IPS-18c (cell line): ENCODE results near the gene ALDOC.

Experiments
- H3K4me3 ChIP-seq: 2 replicates; pipeline ENCODE4 v1.7.0; 2013; ENCODE audit warnings: low read depth, mild to moderate bottlenecking, low read length, moderate library complexity; ENCODE audit not compliant: insufficient read depth
- H3K9me3 ChIP-seq: one replicate; pipeline ENCODE4 v1.6.1; 2013; ENCODE audit warnings: mild to moderate bottlenecking, low read length, moderate library complexity; ENCODE audit not compliant: control insufficient read depth, insufficient read depth

ALDOC gene

DNA sequence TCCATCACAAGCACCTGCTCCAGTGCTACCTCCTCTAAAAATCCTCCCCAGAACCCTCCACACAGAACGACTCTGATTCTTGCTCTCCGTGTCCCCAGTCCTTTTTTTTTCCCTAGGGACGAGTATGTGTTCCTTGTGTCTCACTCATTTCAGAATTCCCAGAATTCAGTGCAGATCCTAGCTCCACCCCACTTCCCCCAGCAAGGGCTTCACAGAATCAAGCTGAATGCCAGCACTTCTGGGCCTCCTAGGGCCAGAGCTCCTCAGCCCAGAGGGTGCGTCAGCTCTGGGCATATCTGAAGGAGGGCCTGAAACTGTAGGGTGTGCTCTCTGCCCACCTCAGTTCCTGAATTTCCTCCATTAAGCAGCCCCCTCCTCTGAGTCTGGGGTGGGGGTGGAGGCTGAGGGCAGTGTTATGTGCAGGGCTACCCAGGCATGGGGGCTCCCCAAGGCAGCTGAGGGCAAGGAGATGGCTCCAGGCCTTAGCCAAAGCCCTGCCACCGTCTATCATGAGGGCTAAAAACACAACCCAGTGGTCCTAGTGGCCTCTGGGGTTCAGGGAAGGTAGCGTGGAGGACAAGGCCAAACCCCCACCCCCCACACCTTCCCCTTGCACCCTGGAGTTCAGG, 30.8 kb downstream of the ALDOC start:
- H3K4me3 ChIP-seq: no peak overlapping the region
- peaks cover 2% of the 10 kb centered on the region for H3K9me3 ChIP-seq

DNA sequence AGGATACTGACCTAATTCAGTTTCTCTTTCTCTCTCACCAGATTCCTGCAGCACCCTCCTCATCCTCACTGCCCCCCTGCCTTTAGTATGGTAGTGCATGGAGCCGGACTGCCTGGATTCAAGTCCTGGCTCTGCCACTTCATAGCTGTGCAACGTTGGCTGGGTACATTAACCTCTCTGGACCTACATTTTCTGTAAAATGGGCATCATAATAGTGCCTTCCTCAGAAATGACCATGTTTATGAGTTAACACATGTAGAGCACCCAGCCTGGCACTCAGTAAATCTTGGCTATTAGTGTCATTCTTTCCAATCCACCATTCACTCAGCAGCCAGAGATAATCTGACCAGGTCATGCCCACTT, 31.6 kb downstream of the ALDOC start:
- H3K9me3 ChIP-seq: peaks cover 2% of the 10 kb centered on the region
- no peak overlapping the region for H3K4me3 ChIP-seq

DNA sequence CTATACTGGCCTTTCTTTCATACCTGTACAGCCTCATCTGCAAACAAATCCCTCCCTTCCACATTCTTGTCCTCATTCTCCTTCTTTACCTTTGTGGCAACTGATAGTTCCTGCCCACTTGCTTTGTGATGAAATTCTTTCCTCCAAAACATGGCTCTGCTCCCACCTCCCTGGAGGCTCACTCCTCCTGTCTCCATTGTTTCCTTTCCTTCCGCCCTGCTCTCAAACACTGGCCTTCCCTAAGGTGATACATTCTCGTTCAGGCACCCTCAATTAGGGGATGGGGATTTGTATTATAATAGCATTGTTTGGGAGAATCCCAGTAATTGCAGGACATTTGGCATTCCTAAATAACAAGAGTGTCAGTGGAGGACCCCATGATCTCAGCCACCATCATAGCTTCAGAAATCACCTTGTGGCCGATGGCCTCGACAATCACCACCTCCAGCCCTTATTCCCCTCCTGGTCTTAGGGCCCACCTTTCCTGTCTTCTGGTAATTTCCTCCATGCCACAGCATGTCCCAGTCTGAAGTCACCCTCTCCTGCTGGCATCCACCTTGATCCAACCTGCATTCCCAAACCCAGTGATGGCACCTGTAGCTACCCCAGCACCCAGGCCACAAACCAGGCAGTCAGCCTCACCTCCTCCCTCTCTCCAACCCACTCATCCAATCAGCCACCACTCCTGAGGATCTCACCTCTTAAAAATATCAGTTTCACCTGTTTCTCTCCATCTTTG, 32.1 kb downstream of the ALDOC start:
- H3K4me3 ChIP-seq: no peak overlapping the region
- H3K9me3 ChIP-seq: peaks cover 2% of the 10 kb centered on the region

DNA sequence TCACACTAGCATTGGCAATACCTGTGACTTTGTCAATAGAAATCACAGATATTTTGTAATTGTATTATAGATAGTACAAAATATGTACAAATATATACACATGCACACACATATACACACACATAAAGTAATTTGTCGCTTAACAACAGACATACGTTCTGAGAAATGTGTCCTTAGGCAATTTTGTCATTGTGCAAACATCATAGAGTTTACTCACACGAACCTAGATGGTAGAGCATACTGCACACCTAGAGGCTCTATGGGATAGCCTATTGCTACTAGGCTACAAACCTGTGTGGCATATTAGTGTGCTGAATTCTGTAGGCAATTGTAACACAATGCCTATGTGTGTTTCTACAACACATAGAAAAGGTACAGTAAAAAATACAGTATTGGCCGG, 35.3 kb downstream of the ALDOC start:
- no peak overlapping the region for H3K4me3 ChIP-seq

DNA sequence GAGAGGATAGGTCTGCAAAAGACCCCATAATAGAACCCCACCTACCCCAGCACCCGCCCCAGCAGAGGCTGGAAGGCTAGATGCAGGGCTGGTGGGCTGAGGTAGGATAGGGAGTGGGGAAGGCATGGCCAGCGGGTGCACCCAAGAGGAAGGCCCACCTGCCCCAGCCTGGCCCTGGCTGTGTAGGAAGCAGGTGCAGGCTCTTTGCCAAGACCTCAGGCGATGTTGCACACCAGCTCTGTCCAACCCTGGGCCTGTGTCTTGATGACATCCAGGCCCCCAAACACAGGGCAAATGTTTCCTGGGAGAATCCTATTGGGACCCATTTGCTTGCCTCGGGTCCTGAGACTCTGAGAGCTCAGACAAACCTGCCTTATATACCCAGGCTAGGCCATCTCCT, 36.5 kb downstream of the ALDOC start:
- Histone ChIP-seq H3K9me3 (no peaks in the 10 kb centered on the region), H3K4me3 (no peak overlapping the region)

More for the DNA sequence above, 35.3 kb downstream of the ALDOC start:
- H3K9me3 ChIP-seq: peaks cover 2% of the 10 kb centered on the region

DNA sequence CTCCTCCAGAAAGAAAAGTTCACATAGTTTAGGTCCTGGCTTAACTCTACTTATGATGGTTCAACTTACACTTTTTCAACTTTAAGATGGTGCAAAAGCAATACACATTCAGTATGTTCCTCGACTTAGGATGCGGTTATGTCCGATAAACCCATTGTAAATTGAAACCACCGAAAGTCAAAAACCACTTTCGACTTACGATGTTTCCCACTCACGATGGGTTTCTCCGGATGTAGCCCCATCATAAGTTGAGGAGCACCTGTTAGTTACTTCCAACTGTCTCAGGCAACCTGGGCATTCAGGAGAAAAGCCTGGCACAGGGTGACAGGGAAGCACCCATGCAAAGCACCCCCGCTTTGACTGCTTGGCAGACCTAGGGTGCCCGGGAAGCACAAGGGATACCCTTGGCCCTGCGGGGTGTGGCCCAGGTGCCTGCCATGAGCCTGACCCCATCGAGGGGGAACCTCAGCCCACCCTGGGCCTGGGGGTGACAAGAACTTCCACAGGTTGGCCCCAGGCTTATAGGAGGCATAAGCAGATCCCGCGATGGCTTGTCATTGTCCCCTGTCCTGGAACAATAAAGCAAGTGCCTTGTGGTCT, 38.3 kb downstream of the ALDOC start:
- Histone ChIP-seq H3K9me3 (no peaks in the 10 kb centered on the region), H3K4me3 (no peak overlapping the region)

DNA sequence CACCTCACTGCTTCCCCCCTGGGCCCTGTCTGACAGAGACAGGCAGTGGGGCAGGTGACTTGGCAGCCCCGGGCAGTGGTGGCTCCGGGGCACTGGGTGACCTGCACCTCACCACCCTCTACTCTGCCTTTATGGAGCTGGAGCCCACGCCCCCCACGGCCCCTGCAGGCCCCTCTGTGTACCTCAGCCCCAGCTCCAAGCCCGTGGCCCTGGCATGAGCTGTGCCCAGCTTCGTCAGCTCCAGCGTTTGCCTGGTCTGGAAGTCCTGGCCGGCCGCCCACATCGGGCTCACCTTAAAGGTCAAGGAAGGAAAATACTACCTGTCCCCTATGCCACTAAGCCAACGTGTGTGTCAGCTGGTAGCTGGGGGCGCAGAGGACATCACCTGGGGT, 39.5 kb downstream of the ALDOC start:
- no peaks in the 10 kb centered on the region for H3K9me3 ChIP-seq
- H3K4me3 ChIP-seq: no peak overlapping the region

DNA sequence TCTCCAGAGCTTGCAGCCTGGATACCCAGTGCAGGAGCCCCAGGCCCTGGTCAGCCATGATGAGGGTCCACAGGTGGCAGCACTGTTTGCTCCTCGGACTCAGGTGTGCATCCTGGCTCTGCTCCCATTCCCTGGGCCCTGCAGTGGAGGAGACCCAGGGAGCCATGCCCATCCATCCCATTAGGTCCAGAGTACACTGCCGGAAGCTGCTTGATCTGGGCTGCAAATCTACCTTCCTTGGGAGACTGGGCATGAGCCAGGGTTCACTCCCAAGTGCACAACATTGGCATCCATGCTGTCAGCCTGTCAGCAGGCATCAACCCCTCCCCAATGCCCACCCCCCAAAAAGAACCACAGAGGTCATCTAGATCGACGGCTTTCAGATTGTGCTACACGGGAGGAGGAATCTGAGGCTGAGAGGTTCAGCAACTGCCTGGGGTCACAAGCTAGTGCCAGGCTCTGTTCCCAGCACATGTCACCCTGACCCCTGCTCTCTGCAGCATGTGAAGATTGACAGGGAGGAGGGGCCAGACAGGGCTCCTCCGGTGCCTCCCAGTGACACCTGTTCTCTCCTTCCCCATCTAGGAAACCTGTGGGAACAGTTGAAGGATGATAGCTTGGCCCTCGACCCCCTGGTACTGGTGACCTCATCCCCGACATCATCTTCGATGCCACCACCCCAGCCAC, 40.0 kb downstream of the ALDOC start:
- Histone ChIP-seq H3K4me3 (no peak overlapping the region), H3K9me3 (no peaks in the 10 kb centered on the region)

DNA sequence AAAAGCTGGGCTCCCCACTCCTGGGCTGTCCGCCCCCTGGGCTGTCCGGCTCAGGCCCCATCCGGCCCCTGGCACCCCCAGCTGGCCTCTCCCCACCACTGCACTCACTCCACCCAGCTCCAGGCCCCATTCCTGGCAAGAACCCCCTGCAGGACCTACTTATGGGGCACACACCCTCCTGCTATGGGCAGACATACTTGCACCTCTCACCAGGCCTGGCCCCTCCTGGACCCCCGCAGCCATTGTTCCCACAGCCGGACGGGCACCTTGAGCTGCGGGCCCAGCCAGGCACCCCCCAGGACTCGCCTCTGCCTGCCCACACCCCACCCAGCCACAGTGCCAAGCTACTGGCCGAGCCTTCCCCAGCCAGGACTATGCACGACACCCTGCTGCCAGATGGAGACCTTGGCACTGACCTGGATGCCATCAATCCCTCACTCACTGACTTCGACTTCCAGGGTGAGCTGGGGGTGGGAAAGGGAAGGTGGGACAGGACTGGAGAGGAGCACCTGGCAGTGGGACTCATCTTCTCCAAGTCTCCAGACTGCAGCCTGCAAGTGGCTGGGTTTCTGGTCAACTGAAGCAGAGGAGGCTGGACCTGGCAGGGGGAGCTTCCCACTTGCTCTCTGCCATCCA, 41.8 kb downstream of the ALDOC start:
- Histone ChIP-seq H3K9me3 (no peaks in the 10 kb centered on the region), H3K4me3 (no peak overlapping the region)

DNA sequence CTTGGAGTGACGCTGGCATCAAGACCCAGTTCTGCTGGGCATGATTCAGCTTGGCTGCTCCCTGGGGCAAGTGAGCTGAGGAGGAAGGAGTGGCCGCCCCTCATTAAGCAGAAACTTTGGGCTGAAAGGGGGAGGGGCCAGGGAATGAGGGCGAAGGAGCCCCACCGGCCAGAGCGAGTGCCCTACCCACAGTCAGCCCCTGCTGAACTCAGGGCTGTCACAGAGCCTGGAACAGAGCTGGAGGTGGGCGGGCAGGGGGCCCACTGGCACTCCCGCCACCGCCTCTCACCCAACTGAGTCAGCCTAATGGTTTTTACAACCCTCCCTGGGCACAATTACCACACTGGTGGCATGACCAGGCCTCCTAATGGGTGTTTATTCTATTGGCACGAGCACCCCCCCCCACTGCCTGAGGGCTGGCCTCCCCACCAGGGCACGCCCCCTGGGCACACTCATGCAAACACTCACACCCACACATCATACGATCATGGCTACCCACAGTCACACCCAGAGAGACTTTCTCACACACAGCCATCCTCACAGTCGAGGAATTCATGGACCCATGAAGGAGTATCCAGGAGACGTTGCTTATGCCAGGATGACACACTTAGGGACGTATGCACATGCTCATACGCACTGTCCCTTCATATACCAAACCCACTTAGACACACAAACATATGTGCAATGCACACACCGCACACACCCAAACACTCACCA, 43.4 kb downstream of the ALDOC start:
- Histone ChIP-seq H3K4me3 (no peak overlapping the region), H3K9me3 (no peaks in the 10 kb centered on the region)

DNA sequence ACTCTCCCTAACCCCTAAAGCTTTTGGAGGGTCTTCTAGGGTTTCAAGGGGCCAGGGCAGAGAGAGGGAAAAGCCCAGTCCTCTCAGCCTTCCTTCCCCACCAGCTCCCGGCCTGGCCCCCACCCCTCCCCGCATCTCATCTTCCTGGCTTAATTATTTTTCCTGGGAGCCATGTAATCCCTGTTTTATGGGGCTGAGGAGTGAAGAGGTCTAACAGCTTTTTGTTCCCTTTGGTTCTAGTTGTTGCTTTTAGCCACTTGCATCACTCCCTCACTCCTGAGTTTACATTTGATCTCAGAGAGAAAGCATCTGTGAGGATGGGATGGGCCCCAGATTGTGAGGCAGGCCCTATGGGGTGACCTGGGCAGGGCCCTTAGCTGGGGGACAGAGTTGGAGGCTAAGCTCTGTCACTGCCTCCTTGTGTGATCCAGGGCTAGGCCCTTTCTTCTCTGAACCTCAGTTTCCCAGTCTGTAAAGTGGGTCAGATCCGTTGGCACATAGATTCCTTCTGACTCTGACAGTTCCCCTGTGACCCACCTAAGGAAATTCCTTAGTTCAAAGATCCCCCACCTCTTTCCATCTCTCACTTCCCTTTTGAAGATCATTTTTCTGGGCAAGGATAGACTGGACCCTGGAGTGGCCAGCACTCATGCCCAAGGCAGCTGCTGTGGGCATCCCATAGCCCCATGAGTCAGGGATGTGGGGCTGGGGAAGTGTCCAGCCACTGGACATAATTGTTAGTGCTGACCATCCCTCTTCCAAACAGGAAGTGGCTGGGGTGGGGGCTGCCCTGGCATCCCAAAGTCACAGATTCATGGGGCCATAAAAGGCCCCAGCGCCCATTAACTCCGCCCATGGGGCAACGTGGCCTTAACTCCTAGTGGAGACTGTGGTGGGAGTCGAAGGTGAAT, 44.4 kb downstream of the ALDOC start:
- Histone ChIP-seq H3K9me3 (no peaks in the 10 kb centered on the region), H3K4me3 (no peak overlapping the region)

DNA sequence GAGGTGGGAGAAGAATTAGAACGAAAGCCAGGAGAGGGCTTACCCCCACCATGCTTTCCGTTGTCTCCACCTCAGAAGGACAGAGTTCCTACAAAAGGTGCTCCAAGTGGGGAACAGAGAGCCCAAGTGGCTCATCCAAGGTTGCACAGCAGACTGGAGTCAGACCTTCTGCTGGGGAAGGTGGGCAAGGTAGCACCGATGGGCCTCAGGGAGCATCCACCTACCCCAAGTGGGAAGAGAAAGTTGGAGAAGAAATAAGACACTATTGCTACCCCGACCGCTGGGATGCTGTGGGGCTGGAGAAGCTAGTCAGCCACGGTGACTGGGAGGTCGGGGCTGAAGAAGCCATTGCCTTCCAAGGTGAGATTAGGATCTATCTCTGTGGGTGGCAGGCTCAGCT, 45.8 kb downstream of the ALDOC start:
- Histone ChIP-seq H3K9me3 (no peaks in the 10 kb centered on the region), H3K4me3 (no peak overlapping the region)

DNA sequence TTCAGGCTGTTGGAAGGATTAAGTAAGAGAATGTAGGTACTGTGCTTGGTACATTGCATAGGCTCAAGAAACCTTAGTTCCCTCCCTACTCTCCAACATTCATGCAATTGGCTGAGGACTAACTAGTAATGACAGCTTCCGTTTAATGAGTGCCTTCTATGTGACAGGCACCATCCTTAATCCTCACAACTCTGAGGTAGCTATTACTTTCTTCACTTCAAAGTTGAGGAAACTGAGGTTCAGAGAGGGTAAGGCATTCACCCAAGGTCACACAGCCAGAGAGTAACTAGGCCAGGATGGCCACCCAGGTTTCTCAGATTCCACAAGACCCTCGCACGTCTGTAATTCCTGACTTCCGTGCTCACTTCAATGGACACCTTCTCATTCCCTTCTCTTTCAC, 46.4 kb downstream of the ALDOC start:
- H3K9me3 ChIP-seq: no peaks in the 10 kb centered on the region

DNA sequence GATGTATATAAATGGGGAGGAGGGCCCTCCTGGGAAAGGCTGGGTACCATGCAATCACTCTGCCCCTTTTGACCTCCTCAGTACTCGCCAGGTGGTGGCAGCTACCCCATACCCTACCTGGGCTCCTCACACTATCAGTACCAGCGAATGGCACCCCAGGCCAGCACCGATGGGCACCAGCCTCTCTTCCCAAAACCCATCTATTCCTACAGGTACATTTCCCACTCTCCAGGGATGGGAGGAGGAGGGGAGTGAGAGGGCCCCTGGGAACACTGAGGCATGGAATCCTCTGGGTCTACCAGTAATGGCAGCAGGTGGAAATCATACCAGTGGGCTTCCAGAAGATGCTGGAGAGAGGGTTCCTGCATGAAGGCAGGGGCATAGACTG, 47.7 kb downstream of the ALDOC start:
- no peaks in the 10 kb centered on the region for H3K9me3 ChIP-seq
- H3K4me3 ChIP-seq: no peak overlapping the region

More for the DNA sequence above, 46.4 kb downstream of the ALDOC start:
- H3K4me3 ChIP-seq: no peak overlapping the region

DNA sequence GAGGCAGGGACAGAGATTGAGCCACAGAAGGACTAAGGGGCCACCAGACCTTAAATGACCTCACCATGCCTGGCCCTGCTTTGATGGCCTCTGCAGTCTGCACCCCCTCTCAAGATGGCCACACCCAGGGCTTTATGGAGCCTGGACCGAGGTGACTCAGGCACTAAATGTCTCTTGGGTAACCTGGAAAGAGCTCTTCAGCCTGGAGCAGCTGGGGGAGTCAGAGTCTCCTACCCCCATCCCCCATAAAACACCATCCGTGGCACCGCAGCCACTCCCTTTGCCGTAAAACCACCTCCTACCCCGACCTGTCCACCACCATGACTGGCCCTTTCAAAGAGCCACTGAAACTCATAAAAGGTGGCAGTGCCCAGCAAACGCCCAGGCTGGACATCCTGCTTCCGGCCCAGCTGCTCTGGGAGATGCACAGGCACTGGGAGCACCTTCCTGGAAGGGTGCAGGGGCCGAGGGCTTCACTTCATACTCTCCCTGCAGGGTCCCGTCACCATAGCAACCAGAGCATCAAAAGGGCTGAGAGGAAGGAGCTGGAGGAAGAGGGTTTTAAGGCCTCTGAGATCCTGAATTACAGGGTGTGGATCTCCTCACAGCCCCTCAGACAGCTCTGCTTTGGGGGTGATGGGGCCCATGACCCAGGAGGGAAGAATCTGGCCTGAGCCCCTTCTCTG, 48.2 kb downstream of the ALDOC start:
- H3K9me3 ChIP-seq: no peaks in the 10 kb centered on the region
- no peak overlapping the region for H3K4me3 ChIP-seq

DNA sequence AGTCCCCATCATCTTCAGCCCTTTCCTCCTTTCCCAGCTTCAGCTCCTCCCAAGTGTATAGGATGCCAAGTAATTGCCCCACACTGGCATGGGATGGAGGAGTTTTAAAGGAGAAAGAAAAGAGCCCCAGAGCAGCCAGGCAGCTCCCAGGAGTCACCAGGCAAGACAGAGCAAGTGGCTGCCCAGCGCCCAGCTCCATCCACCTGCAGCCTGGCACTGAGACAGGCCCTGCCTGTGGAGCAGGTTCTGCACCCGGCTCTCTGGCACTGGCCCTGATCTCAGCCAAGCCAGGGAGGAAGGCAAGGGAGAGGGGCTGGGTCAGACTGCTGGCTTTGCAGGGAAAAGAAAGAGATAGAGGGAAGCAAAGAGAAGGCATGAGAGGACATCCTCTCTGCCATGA, 48.8 kb downstream of the ALDOC start:
- Histone ChIP-seq H3K4me3 (no peak overlapping the region), H3K9me3 (no peaks in the 10 kb centered on the region)
